Prostate gland (tissue), 1 donor: ENCODE measurements around the gene LDHD.
"Not testable (repeated sequence)": the region's sequence is repeated elsewhere in the genome, so short reads cannot be mapped to it uniquely, and the experiment has no call there.

ENCODE experiments used
- POLR2A ChIP-seq: fragments of 450-650 bp; IDR thresholded peaks from one replicate; pipeline ENCODE4 v1.6.1; 2016; ENCODE audit warnings: antibody characterized with exemption, mild to moderate bottlenecking
- POLR2AphosphoS5 ChIP-seq: sonication (generic); formaldehyde crosslinking; IDR thresholded peaks from one replicate; pipeline ENCODE4 v1.6.1; 2017; ENCODE audit warnings: antibody characterized with exemption

DNA sequence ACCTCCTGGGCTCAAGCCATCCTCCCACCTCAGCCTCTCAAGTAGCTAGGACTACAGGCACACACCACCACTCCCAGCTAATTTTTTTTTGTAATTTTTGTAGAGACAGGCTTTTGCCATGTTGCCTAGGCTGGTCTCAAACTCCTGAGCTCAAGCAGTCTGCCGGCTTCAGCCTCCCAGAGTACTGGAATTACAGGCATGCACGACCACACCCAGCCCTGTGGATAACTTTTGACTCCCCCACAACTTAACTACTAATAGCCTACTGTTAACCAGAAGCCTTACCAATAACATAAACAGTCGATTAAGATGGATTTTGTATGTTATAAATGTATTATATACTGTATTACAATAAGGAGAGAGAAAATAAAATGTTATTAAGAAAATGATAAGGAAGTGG is 25.0 kb downstream of the LDHD start:
- not testable (repeated sequence) for TF ChIP-seq POLR2A, POLR2AphosphoS5
